Brain pericyte (primary cell): ENCODE results near the gene AGPAT4.

ENCODE experiments used
- DNase-seq: peaks from one replicate; pipeline ENCODE4 v3.0.0-alpha.2; 2012; ENCODE audit warnings: low read depth, low spot score

AGPAT4 gene

DNA sequence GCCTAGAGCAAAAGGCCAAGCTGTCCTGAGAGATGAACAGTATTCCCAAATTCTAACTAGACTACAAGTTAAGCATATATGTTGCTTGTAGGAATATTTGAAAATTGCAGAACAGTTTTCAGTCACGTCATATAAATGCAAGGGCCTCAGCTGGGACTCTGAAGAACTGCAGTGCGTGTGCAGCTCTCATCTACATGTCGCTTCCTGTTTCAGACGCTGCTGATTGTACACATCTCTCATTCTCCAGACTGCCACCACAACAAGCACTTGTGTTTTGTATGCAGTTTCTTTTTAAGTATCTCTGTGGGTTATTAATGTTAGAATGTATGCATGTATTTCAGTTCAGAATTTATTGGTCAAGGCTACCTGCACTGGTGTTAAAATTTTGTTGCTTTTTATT lies 162.6 kb downstream of the AGPAT4 start:
- DNase-seq: no peak

DNA sequence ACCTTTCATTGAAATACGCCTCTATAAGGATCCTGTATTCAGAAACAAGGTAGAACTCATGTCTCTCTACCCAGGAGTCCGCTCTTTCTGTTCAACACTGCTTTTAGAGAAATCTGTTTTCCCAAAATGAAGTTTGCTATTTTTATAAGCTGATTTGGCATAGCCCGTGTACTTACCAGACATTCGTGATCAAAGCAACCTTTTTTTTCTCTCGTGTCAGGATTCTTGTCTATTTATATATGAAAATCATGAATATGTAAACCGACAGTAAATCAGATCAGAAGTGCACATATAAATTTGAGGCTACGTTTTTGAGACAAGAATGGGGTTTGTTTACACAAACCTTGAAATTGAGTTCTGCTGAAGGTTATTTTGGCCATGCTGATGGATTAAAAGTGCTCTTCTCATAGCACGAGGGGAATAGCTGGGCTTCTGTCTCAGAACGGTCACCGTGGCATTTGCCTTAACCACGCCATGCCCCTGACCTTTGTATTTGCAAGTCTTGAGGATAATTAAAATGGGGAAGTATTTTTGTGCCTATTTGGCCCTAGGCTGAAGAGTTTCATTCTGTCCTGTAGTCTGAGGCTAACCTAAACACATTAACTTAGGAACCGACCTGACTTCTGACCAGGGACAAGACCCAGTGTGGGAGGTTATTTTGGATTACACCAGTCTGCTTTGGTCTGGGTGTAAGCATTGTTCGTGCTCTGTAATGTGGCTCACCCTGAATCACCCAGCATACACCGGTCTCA lies 163.7 kb downstream of the AGPAT4 start:
- DNase-seq: no peak

DNA sequence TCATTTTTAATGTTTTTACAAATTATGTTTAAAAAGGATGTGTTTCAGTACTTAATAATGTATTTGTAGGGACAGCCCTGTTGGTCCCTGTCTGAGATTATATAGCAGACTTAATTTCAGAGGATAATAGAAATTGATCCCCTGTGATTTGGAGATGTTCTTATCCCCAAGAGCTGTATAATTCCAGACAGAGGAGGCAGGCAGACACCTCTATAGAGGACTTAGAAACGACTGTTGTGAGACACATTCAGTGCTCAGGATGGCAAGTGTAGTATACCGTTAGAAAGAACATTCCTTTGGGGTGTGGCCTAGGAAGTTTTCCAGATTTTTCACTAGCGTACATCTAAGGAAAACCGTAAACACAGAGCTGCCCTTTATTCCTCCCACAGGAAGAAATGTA lies 164.5 kb downstream of the AGPAT4 start:
- DNase-seq: no peak

DNA sequence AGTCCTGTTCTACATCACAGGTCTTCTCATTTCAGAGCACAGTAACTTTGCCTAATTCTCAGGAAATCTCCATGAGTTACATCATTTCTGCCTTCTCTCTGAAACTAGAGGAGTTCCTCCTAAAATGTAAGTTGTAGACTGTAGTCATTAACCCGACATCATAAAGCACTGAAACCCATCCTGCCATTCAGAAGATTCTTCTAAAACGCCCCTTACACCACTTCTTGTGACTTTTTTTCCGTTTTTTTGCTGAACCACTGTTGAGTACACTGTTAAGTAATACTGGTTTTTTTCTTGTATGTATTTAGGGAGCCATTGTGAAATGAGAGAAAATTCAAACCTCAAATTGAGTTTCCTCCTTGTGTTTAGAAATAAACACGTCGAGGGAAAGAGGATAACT lies 164.9 kb downstream of the AGPAT4 start:
- DNase-seq: no peak

DNA sequence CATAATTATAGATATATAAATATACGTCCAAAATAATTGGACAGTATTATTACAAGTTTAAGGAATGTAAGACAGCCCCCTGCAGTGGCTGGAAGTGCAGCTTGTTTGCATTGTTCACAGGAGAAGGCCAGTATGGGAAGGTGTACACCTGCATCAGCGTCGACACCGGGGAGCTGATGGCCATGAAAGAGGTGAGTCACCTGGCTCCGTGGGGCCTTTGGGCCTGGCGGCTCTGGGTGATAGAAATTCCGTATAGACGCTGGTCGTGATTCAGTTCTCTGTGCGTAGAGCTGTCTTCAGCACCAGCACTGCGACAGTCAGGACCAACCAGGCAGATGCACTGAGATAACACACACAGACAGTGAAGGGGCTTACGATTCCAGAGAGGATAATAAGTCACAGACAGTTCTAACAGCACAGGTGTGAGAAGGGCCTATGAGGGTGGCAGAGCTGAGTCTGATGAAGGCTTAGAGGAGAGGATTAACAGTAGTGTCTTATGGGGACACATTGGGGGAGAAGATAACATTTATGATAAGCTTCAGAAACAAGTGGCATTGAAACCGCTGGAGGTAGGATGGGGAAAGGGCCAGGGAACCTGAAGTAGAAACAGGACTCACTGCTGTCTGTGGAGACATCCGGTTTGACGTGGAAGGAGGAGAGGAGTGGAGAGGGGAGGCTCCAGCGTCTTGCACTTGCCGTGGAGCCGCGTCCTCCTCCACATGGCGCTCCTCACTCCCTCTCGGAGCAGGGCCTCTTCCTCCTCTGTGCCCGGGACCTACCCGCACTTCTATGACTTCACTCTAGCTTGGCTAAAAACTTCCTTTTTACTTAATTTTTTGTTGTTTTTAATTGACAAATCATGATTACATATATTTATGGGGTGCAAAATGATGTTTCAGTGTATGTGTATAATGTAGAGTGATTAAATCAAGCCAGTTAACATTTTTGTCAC lies 165.8 kb downstream of the AGPAT4 start:
- no peak for DNase-seq

DNA sequence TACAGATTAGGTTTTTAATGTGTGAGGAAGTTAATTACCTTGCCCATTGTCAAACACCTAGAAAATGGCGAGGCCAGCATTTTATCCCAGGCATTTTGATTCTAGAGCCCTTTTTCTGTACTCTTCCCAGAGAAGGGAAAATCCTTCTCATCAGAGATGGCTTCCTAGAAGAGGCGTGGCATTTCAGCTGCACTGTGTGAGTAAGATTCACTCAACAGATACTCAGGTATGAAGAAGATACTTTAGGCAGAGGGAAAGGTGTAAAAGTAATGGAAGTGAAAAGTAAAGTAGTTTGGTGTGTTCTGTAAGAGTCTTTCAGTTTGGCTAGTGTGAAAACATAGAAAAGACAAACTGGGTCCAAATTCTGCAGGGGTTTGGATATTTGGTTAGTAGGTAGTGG lies 168.5 kb downstream of the AGPAT4 start:
- no peak for DNase-seq

DNA sequence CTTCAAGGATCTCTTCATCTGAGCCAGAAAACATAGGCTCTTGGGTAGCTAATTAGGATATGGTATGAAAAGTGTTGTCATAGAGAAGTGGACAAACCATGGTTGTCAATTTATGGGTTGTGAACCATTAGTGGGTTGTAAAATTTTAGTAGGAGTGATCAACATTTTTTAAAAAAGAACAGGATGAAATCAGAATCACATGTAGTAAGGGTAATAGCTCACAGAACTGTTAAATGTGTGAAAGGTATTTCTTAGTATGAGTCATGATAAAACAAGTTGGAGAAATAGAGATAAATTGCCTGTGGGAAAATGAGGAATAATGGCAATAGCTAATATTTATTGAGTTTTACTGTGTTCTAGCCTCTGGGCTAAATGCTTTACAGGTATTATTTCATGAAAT lies 168.9 kb downstream of the AGPAT4 start:
- no peak for DNase-seq

DNA sequence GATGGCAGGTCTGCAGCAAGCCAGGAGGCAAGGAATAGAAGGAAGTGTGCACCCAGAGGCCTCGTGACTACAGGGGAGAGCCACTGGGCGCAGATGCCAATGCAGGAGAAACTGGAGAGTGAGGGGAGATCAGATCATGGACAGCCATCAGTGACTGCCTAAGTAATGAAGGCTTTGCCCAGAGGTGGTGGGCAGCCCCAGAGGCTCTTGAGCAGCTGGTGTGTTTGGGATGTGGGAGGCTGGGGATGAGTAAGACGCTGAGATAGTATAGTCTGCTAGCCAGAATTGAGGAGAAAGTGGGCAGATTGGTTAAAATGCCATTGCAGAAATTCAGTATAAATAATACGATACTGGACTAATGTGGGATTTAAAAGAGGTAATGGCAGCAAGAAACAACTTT lies 170.4 kb downstream of the AGPAT4 start:
- no peak for DNase-seq

DNA sequence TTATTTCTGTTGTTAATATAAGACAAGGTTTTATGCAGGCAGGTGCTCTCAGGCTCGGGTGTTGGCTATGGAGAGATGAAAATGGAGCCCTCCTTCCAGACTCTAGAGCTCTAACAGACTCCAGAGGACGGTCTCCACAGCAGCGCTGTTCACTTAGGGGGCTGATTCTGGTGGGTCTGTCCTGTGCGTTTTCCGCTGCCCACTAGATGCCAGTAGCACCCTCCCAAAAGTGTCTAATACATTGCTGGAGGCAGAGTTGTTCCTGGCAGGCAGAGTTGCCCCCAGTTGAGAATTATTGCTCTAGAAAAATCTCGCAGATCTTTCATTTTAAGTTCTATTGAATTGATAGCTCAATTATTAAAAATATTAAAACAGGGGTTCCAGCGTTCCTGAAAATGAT lies 172.3 kb downstream of the AGPAT4 start:
- no peak for DNase-seq

DNA sequence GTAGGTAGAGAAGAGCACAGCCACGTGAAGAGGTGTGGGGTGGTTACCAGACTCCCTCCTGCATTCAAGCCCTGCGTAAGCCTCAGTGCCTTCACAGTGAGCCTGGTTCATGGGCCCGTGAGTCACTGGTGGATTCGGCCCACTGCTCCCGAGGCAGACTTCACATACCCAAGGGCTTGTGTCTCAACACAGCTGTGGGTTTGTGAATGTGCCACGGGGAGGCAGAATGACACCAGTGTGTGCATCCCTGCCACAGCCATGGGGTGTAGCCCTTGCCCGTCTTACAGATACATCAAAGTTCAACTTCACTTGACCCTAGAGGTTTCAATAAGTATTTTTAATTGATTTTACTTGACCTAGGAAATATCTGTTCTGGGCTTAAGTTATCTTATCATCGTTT lies 173.8 kb downstream of the AGPAT4 start:
- DNase-seq: no peak

DNA sequence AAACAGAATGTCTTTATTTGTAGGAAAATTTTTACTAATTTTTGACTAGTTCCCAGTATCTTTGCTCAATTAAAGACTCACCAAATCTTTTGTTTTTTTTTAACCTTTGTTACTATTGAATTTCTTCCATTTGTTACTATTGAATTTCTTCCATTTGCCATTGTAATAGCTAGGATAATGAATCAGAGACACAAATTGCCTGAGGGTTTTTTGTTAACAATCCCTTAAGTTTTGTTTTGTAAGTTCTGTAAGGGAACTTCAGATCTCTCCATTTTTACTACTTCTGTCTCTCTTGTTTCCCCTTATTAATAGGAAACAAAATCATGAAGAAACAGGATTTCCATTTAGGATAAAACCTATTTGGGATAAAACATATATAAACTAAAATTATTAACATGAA lies 177.9 kb downstream of the AGPAT4 start:
- no peak for DNase-seq

DNA sequence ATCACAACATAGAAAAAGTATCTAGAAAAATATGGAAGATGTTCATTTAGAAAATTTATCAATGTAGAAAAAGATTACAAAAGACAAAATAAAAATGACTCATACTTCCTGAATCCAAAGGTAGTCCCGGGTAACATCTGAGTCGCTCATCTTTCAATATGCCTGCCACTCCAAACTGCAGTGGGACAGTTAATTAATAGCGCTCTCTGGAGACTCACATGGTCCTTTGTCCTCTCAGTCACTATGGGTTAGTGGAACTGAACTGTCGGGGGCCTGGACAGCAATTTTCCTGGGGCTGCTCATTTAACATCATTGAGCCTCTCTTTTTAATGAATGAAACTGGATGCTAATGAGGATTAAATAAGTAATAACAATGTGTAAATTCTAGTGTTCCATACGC lies 178.9 kb downstream of the AGPAT4 start:
- no peak for DNase-seq

DNA sequence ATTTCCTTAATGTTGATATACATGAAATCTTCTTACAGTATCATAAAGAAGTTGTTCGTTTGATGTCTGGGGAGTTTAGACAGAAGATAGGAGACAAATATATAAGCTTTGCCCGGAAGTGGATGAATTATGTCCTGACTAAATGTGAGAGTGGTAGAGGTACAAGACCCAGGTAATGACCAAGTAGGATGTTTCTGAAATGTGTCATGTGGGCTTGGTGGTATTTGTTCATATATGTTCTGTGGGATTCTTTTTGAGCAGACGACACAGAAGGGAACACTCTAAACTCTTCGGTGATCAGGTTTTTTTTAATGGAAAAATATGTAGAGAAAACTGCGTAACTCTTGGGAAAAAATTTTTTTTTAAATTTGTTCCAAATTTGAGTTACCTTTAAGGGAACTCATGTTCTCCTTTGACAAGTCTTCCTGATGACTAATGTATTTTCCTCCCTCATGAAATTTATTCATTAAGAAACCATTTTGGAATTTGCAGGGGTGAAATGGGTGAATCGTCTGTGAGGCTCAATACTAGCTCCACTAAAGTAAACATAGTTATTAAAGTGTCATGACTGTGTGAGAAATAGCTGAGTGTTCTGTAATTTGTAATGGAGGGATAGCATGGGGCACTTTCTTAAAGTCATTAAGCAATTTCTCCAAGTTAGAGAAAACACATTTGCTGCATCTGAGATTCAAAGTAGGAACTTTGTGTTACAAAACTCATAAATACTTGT lies 181.7 kb downstream of the AGPAT4 start:
- no peak for DNase-seq

DNA sequence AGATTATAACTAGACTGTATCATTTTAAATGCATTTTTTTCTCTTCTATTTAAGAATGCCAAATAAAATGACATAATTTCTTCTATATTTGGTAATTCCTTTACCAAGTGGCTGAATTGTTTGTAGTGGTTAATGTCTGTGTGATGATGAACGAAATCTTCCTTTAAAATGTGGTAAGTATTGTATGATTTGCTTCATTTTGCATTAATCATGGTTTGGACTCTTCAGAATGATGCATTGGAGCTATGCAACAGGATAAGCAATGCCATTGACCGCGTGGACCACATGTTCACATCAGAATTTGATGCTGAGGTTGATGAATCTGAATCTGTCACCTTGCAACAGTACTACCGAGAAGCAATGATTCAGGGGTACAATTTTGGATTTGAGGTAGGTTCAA lies 182.7 kb downstream of the AGPAT4 start:
- no peak for DNase-seq

DNA sequence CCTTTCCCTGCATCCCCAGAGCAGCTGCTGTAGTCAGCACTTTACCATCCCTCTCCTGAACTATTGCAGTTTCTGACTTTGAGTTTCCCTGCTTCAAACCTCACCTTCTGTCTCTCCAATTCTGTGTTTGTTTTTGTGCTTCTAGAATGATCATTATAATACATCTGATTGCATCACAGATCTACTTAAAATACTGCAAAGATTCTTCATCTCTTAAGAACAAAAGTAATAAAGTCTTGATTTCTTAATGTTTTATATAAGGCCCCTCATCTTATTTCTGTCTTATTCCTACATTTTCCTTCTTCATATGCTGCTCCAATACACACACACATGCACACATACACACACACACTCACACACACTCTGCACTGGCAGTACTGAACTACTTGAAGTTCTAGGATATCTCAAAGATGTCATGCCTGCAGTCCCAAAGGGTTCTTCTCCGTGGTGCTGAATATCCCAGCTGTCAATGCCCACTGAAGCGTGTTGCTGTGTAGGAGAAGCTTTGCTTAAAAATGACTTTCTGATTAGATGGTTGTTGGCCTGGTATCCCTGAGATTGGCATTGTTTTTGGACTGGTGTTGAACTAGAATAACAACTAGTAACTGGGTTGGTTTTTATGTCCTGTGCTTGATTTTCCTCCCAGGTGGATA lies 185.1 kb downstream of the AGPAT4 start:
- no peak for DNase-seq

DNA sequence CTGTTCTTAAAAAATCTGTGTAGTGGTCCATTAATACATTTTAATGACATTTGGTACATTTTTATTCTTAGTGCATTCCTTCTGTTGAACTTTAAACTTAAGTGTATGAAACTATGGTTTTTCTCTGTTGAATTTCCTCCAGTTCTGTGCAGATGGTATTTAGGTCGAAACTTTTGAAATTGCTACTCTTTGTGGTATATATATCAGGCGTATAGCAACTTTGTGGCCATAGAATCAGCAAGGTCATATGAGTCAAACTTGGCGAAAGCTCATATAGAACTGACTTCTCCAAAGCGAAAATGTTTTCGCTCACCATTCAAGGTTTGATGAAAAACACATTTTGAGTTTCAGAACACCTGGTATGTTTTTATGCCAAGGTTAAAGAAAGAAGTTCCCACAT lies 188.6 kb downstream of the AGPAT4 start:
- DNase-seq: no peak

DNA sequence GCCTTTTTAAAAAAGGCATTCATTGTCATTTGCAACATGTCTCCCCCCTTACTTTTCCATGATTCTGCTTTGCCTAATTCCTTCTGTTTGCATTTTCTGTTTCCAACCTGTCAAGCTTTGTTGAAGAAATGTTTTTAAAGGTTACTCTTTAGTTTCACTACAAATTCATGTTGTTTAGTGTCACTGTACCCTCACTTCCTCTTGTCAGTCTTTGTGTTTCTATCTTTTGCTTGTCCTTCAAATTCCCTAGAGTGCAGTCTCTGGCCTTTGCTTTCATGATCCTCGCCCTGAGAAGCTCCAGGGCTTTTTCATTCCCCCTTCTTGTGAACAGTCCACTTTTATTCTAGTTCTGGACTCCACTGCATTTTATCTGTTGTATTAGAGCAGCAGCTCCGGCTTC lies 191.6 kb downstream of the AGPAT4 start:
- DNase-seq: no peak

DNA sequence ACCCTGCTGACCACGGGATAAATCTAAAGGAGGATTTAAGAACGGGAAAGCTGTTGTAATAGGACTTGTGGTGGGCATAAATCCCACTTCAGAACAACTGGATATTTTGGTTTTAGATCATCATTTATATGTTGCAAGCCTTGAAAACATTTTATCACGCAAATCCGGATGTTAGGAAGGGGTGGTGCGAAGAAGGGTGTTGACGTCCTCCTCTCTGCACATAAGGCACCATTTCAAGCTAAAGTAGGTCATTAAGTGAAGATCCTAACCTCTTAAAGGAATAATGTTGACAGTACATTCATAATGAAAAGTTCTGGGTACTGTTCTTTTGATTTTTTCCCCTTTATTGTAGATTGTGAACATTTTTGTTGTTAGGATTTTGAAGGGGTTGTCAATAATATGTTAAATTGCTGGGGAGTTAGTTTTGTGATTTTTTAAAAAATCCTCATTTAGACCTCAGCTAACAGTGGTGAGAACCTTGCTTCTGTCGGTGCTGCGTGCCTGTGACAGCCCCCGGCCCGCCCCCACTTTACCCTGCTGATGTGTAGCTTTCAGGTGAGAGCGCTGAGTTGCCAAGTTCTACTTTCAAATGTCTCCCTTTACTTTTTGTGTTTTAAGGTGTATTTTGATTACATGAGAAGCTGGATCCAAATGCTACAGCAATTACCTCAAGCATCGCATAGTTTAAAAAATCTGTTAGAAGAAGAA lies 193.4 kb downstream of the AGPAT4 start:
- DNase-seq: no peak
